ENCODE data around the gene NTNG2.
A peak's percentile ranks its signal among the peaks of the same experiment; 100 is the strongest.
"Not testable (repeated sequence)": the region's sequence is repeated elsewhere in the genome, so short reads cannot be mapped to it uniquely, and the experiment has no call there.

NTNG2 gene

GRCh38 chr9:132250324-132251262 is 88.7 kb downstream of the NTNG2 start:
- no peak for DNase-seq (ENCODE audit: low read depth)

GRCh38 chr9:132260846-132261245 is 99.0 kb downstream of the NTNG2 start:
- no peak for DNase-seq (ENCODE audit: low read depth)

GRCh38 chr9:132266017-132266416 is 104.2 kb downstream of the NTNG2 start:
- DNase-seq (ENCODE audit: low read depth) = no peak

- DNase-seq (ENCODE audit: low read depth) = no peak
Measured at GRCh38 chr9:132267660-132268059, 105.8 kb downstream of the NTNG2 start.

GRCh38 chr9:132268725-132269352 is 107.0 kb downstream of the NTNG2 start:
- peak; percentile 44 for DNase-seq (ENCODE audit: low read depth)

GRCh38 chr9:132269704-132270516 is 108.1 kb downstream of the NTNG2 start:
- DNase-seq (ENCODE audit: low read depth) = not testable (repeated sequence)

- no peak for DNase-seq (ENCODE audit: low read depth)
Measured at GRCh38 chr9:132274861-132275260, 113.0 kb downstream of the NTNG2 start.

GRCh38 chr9:132283165-132283564 is 121.3 kb downstream of the NTNG2 start:
- no peak for DNase-seq (ENCODE audit: low read depth)

- DNase-seq (ENCODE audit: low read depth) = no peak
Measured at GRCh38 chr9:132283863-132284262, 122.0 kb downstream of the NTNG2 start.

GRCh38 chr9:132287256-132287760 is 125.5 kb downstream of the NTNG2 start:
- DNase-seq (ENCODE audit: low read depth) = no peak

- no peak for DNase-seq (ENCODE audit: low read depth)
Measured at GRCh38 chr9:132288361-132288760, 126.5 kb downstream of the NTNG2 start.

GRCh38 chr9:132288966-132289365 is 127.1 kb downstream of the NTNG2 start:
- DNase-seq (ENCODE audit: low read depth) = no peak

GRCh38 chr9:132293145-132293721 is 131.4 kb downstream of the NTNG2 start:
- DNase-seq (ENCODE audit: low read depth) = no peak
